GM23338 (cell line): Measurements from ENCODE around the gene NSMCE1. TPM values are rescaled to one million over a fixed set of nuclear protein-coding genes. Genes with fewer than 3 reads are reported as not detected.
"Not testable (repeated sequence)": the region's sequence is repeated elsewhere in the genome, so short reads cannot be mapped to it uniquely, and the experiment has no call there.

Experiments
- ATAC-seq: fragments of 200-7000 bp; cut with Tn5 transposase; 3 replicates; pipeline ENCODE4 v1.9.1; 2020
- DNase-seq: peaks from one replicate; pipeline ENCODE4 v3.0.0-alpha.2; 2015; ENCODE audit warnings: low spot score
- H2AFZ ChIP-seq: fragments of 200-600 bp; sonication (generic); 2 replicates; pipeline ENCODE4 v1.8.0; 2016; ENCODE audit warnings: antibody characterized with exemption, mild to moderate bottlenecking, moderate library complexity
- H3F3A ChIP-seq: fragments of 200-600 bp; sonication (generic); replicated peaks from 2 replicates; pipeline ENCODE4 v1.8.0; 2017; ENCODE audit warnings: antibody characterized with exemption, mixed run types, low read depth
- H3K27ac ChIP-seq: fragments of 200-600 bp; sonication (generic); 2 replicates; pipeline ENCODE4 v1.6.1; 2016; ENCODE audit warnings: low read depth
- H3K27me3 ChIP-seq: fragments of 200-600 bp; sonication (generic); 2 replicates; pipeline ENCODE4 v1.8.0; 2016; ENCODE audit warnings: mild to moderate bottlenecking, mixed run types, moderate library complexity; ENCODE audit not compliant: insufficient read depth
- H3K36me3 ChIP-seq: fragments of 200-600 bp; sonication (generic); 2 replicates; pipeline ENCODE4 v1.8.0; 2016; ENCODE audit warnings: mild to moderate bottlenecking; ENCODE audit not compliant: insufficient read depth
- H3K4me1 ChIP-seq: fragments of 200-600 bp; sonication (generic); 2 replicates; pipeline ENCODE4 v1.8.0; 2016; ENCODE audit warnings: mild to moderate bottlenecking, moderate library complexity; ENCODE audit not compliant: insufficient read depth
- H3K4me2 ChIP-seq: fragments of 200-600 bp; sonication (generic); 2 replicates; pipeline ENCODE4 v1.7.1; 2017; ENCODE audit warnings: mixed run types
- H3K4me3 ChIP-seq: fragments of 200-600 bp; sonication (generic); 2 replicates; pipeline ENCODE4 v1.6.1; 2016; ENCODE audit warnings: mixed run types
- H3K79me2 ChIP-seq: fragments of 200-600 bp; sonication (generic); replicated peaks from 2 replicates; pipeline ENCODE4 v1.8.0; 2017; ENCODE audit warnings: mild to moderate bottlenecking; ENCODE audit not compliant: insufficient read depth
- H3K9me2 ChIP-seq: fragments of 200-600 bp; sonication (generic); 2 replicates; pipeline ENCODE4 v1.8.0; 2017; ENCODE audit not compliant: insufficient read depth
- H4K20me1 ChIP-seq: fragments of 200-600 bp; sonication (generic); replicated peaks from 2 replicates; pipeline ENCODE4 v1.8.0; 2017; ENCODE audit warnings: mild to moderate bottlenecking; ENCODE audit not compliant: insufficient read depth
- H3K27ac Mint-ChIP-seq: 2 replicates; pipeline ENCODE4 v1.8.0; 2020; ENCODE audit warnings: inconsistent platforms, mild to moderate bottlenecking, moderate library complexity, mixed read lengths
- H3K27me3 Mint-ChIP-seq: 3 replicates; pipeline ENCODE4 v1.8.0; 2022; ENCODE audit warnings: low read depth, mild to moderate bottlenecking, moderate library complexity, mixed read lengths, inconsistent platforms; ENCODE audit not compliant: insufficient read depth, poor library complexity
- H3K36me3 Mint-ChIP-seq: 3 replicates; pipeline ENCODE4 v1.8.0; 2021; ENCODE audit warnings: low read depth, mild to moderate bottlenecking, inconsistent platforms, moderate library complexity, mixed read lengths
- H3K4me1 Mint-ChIP-seq: 3 replicates; pipeline ENCODE4 v1.8.0; 2020; ENCODE audit warnings: mild to moderate bottlenecking, inconsistent platforms, mixed read lengths
- H3K4me3 Mint-ChIP-seq: 3 replicates; pipeline ENCODE4 v1.8.0; 2021; ENCODE audit warnings: moderate library complexity, mild to moderate bottlenecking, inconsistent platforms, mixed read lengths
- H3K9me3 Mint-ChIP-seq: 3 replicates; pipeline ENCODE4 v1.8.0; 2020; ENCODE audit warnings: moderate library complexity, mild to moderate bottlenecking, inconsistent platforms, mixed read lengths
- EZH2phosphoT487 ChIP-seq: fragments of 200-600 bp; sonication (generic); IDR thresholded peaks from one replicate; pipeline ENCODE4 v1.8.1; 2018; ENCODE audit warnings: antibody characterized with exemption; ENCODE audit not compliant: unreplicated experiment
- polyA plus RNA-seq: library from polyadenylated mRNA; unstranded; fragments of >200 nt; fragmentation: Nextera tagmentation; extraction: Ambion mirVana; gene quantifications from 2 replicates; pipeline ENCODE4 v1.2.1, GENCODE V29; 2016
- total RNA-seq: library from RNA; depleted of rRNA; stranded (reverse); fragments of >200 nt; shearing (Covaris generic); gene quantifications from 2 replicates; pipeline ENCODE4 v1.2.3, GENCODE V29; 2014
- TF ChIP-seq, protein P1 (sequence below): fragments of 250-450 bp; sonication (Bioruptor Pico); IDR thresholded peaks from 2 replicates; pipeline ENCODE4 v1.5.0; 2020; ENCODE audit warnings: mild to moderate bottlenecking, moderate library complexity
- TF ChIP-seq, protein P2 (sequence below), 2 experiments: fragments of 200-600 bp in 1 of 2; sonication (generic) in 1 of 2; conservative IDR thresholded peaks; 2 replicates each; pipeline versions ENCODE4 v1.5.1 to v1.6.1; 2016 to 2017; ENCODE audit warnings: antibody characterized with exemption in 2 of 2, low read depth in 2 of 2, mild to moderate bottlenecking in 2 of 2, moderate library complexity in 1 of 2

NSMCE1 gene
- total and polyA plus RNA-seq, 2 experiments from 2014 or later: 30.6 to 50.8 TPM

DNA sequence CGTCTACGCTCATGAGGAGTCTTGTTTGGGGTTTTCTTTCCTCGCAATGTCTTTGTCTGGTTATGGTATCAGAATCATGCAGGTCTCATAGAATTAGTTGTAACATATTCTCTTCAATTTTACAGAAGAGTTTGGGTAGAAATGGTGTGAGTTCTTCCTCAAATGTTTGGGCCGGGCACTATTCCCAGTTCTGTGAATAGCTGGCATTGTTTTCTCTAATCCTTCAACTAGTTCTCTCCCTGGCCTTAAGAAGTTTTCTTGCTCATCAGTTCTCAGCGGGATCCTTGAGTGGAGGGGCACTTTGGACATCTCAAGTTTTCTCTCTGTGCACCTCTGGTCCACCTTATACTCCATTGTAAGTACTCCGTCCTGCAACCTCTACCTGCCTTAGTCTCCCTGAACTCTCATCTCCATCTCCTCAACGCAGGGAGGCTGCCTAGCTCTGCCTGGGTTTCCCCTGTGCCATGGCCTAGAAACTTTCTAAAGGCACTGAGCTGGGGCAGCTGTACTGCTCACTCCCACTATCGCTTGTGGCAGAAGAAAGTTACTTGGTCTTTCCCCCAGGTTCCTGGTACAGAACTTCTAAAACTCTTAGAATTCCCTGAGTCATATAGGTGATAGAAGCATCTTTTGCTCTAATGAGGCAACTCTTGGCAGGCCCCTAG lies 16.9 kb downstream of the NSMCE1 start (continued):
- TF ChIP-seq, protein P1, sequence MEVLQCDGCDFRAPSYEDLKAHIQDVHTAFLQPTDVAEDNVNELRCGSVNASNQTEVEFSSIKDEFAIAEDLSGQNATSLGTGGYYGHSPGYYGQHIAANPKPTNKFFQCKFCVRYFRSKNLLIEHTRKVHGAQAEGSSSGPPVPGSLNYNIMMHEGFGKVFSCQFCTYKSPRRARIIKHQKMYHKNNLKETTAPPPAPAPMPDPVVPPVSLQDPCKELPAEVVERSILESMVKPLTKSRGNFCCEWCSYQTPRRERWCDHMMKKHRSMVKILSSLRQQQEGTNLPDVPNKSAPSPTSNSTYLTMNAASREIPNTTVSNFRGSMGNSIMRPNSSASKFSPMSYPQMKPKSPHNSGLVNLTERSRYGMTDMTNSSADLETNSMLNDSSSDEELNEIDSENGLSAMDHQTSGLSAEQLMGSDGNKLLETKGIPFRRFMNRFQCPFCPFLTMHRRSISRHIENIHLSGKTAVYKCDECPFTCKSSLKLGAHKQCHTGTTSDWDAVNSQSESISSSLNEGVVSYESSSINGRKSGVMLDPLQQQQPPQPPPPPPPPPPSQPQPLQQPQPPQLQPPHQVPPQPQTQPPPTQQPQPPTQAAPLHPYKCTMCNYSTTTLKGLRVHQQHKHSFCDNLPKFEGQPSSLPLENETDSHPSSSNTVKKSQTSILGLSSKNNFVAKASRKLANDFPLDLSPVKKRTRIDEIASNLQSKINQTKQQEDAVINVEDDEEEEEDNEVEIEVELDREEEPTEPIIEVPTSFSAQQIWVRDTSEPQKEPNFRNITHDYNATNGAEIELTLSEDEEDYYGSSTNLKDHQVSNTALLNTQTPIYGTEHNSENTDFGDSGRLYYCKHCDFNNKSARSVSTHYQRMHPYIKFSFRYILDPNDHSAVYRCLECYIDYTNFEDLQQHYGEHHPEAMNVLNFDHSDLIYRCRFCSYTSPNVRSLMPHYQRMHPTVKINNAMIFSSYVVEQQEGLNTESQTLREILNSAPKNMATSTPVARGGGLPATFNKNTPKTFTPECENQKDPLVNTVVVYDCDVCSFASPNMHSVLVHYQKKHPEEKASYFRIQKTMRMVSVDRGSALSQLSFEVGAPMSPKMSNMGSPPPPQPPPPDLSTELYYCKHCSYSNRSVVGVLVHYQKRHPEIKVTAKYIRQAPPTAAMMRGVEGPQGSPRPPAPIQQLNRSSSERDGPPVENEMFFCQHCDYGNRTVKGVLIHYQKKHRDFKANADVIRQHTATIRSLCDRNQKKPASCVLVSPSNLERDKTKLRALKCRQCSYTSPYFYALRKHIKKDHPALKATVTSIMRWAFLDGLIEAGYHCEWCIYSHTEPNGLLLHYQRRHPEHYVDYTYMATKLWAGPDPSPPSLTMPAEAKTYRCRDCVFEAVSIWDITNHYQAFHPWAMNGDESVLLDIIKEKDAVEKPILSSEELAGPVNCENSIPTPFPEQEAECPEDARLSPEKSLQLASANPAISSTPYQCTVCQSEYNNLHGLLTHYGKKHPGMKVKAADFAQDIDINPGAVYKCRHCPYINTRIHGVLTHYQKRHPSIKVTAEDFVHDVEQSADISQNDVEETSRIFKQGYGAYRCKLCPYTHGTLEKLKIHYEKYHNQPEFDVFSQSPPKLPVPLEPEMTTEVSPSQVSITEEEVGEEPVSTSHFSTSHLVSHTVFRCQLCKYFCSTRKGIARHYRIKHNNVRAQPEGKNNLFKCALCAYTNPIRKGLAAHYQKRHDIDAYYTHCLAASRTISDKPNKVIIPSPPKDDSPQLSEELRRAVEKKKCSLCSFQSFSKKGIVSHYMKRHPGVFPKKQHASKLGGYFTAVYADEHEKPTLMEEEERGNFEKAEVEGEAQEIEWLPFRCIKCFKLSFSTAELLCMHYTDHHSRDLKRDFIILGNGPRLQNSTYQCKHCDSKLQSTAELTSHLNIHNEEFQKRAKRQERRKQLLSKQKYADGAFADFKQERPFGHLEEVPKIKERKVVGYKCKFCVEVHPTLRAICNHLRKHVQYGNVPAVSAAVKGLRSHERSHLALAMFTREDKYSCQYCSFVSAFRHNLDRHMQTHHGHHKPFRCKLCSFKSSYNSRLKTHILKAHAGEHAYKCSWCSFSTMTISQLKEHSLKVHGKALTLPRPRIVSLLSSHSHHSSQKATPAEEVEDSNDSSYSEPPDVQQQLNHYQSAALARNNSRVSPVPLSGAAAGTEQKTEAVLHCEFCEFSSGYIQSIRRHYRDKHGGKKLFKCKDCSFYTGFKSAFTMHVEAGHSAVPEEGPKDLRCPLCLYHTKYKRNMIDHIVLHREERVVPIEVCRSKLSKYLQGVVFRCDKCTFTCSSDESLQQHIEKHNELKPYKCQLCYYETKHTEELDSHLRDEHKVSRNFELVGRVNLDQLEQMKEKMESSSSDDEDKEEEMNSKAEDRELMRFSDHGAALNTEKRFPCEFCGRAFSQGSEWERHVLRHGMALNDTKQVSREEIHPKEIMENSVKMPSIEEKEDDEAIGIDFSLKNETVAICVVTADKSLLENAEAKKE (CRISPR knock-in tag): no peak
- TF ChIP-seq EZH2phosphoT487: no peak
- TF ChIP-seq, protein P2, sequence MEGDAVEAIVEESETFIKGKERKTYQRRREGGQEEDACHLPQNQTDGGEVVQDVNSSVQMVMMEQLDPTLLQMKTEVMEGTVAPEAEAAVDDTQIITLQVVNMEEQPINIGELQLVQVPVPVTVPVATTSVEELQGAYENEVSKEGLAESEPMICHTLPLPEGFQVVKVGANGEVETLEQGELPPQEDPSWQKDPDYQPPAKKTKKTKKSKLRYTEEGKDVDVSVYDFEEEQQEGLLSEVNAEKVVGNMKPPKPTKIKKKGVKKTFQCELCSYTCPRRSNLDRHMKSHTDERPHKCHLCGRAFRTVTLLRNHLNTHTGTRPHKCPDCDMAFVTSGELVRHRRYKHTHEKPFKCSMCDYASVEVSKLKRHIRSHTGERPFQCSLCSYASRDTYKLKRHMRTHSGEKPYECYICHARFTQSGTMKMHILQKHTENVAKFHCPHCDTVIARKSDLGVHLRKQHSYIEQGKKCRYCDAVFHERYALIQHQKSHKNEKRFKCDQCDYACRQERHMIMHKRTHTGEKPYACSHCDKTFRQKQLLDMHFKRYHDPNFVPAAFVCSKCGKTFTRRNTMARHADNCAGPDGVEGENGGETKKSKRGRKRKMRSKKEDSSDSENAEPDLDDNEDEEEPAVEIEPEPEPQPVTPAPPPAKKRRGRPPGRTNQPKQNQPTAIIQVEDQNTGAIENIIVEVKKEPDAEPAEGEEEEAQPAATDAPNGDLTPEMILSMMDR (conservative IDR thresholded peaks at IDR 0.05; ENCODE audit: low read depth in 2 of 2): no peak

DNA sequence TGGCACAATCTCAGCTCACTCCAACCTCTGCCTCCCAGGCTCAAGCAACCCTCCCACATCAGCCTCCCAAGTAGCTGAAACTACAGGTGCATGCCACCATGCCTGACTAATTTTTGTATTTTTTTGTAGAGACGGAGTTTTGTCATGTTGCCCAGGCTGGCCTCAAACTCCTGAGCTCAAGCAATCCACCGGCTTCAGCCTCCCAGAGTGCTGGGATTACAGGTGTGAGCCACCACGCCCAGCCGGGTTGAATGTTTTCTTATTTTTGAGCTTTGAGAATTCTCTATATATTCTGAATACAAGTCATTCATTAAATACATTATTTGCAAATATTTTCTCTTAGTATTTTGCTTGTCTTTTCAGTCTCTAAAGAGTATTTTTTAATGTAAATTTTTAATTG lies 19.7 kb downstream of the NSMCE1 start:
- H3K4me2 ChIP-seq, H4K20me1 ChIP-seq, H3K27ac ChIP-seq, H3K79me2 ChIP-seq, H3K4me1 Mint-ChIP-seq, DNase-seq, H3K9me2 ChIP-seq, H3K36me3 ChIP-seq, H3K9me3 Mint-ChIP-seq, H3K4me3 ChIP-seq, H3K27ac Mint-ChIP-seq, H3K4me1 ChIP-seq, H3K4me3 Mint-ChIP-seq, H2AFZ ChIP-seq, H3F3A ChIP-seq, H3K27me3 ChIP-seq, ATAC-seq, H3K27me3 Mint-ChIP-seq, H3K36me3 Mint-ChIP-seq: not testable (repeated sequence)
